Pericardium fibroblast (primary cell): ENCODE results near the gene ZNF32. TPM values are rescaled to one million over a fixed set of nuclear protein-coding genes. Genes with fewer than 3 reads are reported as not detected.

Experiments
- total RNA-seq: library from RNA; depleted of rRNA; stranded (reverse); fragments of >200 nt; gene quantifications from 2 replicates; pipeline ENCODE4 v1.2.3, GENCODE V29; 2015

Gene ZNF32, protein sequence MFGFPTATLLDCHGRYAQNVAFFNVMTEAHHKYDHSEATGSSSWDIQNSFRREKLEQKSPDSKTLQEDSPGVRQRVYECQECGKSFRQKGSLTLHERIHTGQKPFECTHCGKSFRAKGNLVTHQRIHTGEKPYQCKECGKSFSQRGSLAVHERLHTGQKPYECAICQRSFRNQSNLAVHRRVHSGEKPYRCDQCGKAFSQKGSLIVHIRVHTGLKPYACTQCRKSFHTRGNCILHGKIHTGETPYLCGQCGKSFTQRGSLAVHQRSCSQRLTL
- total RNA-seq = 36.1 and 46.3 TPM in 2 replicates

DNA sequence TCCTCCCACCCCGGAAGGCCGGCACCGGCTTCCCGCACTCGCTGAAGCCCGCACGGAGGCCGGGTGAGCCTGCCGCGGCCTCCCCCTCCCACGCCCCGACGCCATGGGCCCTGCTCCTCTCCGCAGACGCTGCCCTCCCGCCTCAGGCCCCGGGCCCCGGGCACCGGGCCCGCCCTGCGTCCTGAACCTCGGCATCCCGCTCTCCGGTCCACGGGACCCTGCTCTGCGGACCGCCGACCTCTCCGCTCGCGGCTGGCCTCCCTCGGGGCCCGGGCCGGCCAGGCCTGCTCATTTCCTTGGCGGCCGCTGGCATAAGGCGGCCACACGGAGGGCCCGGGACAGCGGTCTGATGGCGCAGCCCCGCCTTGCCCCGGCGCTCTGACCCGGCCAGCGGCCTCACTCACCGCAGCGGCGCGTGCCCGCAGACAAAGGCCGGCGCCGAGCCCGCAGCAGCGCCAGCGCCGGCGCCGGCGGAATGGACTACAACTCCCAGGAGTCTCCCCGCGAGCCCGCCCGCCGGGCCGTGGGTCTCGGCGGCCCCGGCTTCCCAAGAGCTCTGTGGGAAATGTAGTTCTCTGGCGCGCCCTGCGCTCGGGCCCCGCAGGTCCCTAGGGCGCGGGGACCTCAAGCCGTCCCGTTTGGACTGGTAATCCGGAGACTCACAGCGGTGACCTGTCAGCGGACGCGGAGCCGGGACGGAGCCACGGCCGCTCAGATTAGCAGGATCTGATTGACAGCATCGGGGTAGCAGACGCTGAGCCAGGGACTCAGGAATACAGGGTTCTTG is at the start of gene ZNF32:
TSS of gene ZNF32 (minus strand) at position 484 of the 787 bp plus-strand sequence. CDS start 2,748 bp downstream, outside the sequence.

DNA sequence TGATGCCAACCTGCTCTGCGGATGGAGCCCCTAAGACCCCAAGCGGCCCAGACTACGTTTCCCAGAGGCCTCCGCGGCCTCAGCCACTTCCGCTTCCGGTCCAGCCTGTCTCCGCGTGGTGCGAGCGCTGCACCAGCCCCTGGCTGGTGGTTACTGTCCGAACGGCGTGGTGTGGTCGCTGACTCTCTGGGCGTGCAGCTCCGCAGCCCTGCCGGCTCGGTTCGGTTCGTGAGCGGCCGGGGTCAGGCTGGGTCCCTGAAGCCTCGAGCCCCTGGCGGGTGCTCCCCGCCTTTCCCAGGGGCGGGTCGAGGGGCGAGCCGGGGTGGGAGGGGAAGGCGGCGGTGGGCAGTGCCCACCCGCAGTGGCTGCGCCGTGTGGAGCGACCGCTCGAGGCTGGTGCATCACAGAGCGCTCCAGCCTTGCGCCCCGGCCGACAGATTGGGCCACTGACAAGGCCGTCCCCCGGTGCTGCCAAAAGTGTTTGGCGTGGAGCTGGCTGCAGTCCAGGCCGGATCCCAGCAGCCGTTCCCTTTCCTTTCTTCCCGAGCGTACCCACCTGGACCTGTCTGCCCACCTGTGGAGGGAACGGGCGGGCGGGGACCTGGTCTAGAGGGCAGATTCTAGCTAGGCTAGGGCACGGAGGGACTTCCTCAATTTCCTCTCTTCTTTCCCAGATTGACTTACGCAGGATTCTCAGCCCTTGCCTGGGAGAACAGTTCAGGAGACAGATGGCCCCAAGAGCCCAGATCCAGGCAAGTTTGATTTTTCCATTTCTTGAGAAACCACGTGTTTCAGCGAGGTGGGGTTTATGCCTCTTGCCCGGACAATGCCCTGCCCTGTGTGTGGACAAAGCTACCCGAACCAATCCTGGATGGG is 42.1 kb downstream of the ZNF32 start, which contains the start of gene ZNF485:
TSS of gene ZNF485 (plus strand) at position 116 of the 876 bp plus-strand sequence. CDS start at position 729, 613 bp downstream.

Other genes starting within 250 kb of the ZNF32 start
- gene HNRNPF, start 239.7 kb downstream of the ZNF32 start, total RNA-seq = 169 and 176 TPM in 2 replicates
- gene ZNF487, start 211.8 kb downstream of the ZNF32 start, total RNA-seq = 1.8 and 3.8 TPM in 2 replicates
- gene ZNF239, start 74.3 kb downstream of the ZNF32 start, total RNA-seq = 1.2 and 4.3 TPM in 2 replicates
- 2.0 and 5.0 TPM in 2 replicates for gene ZNF485, start 42.4 kb downstream of the ZNF32 start, total RNA-seq